Ovary (tissue), 9 donors: Measurements from ENCODE around the gene C19orf67. TPM values are rescaled to one million over a fixed set of nuclear protein-coding genes. Genes with fewer than 3 reads are reported as not detected.

ENCODE experiments used
- DNase-seq, 5 donors: peaks; one replicate each; pipeline ENCODE4 v3.0.0-alpha.2; 2019 to 2020
- H3K27ac ChIP-seq, 2 donors: fragments of 200-600 bp; one replicate each; pipeline versions ENCODE4 v1.5.1 to v1.8.0; 2019 to 2022
- H3K27me3 ChIP-seq: fragments of 200-600 bp; one replicate; pipeline ENCODE4 v1.8.0; 2022
- H3K36me3 ChIP-seq: fragments of 200-600 bp; sonication (generic); one replicate; pipeline ENCODE4 v1.5.1; 2019
- H3K4me1 ChIP-seq: one replicate; pipeline ENCODE4 v1.8.1; 2013; ENCODE audit warnings: mild to moderate bottlenecking, moderate library complexity; ENCODE audit not compliant: insufficient read depth
- H3K4me3 ChIP-seq: fragments of 200-600 bp; sonication (generic); one replicate; pipeline ENCODE4 v1.5.1; 2017
- H3K9me3 ChIP-seq, 2 donors: fragments of 200-600 bp in 1 of 2; sonication (generic) in 1 of 2; one replicate each; pipeline versions ENCODE4 v1.5.1 to v1.8.1; 2013 to 2019; ENCODE audit warnings: mild to moderate bottlenecking in 1 of 2, moderate library complexity in 1 of 2
- EP300 ChIP-seq: sonication (generic); formaldehyde crosslinking; IDR thresholded peaks from one replicate; pipeline ENCODE4 v1.6.1; 2017; ENCODE audit warnings: antibody characterized with exemption
- POLR2A ChIP-seq: fragments of 450-650 bp; IDR thresholded peaks from one replicate; pipeline ENCODE4 v1.6.1; 2017; ENCODE audit warnings: antibody characterized with exemption, mild to moderate bottlenecking, moderate library complexity
- WGBS, 3 donors: extraction: QIAGEN DNeasy Blood & Tissue Kit in 1 of 3; methylation state at CpG; one replicate each; pipeline versions ENCODE4 v1.1.5 to v1.1.7; 2013 to 2017; 5-methylcytosine and 5-hydroxymethylcytosine counted together
- intact Hi-C, 4 donors: fragments of 100-400 bp; cut with DNase I; formaldehyde crosslinking; loops; one replicate each; pipeline versions ENCODE4 v1.11.0 to v1.15.1; 2022 to 2023
- polyA plus RNA-seq, 2 donors: library from polyadenylated mRNA; stranded (reverse); fragments of 200-250 nt in 1 of 2; fragments of 350-450 nt in 1 of 2; fragmentation: Illumina TruSeq in 1 of 2; extraction: RNeasy Lipid Tissue Mini Kit (QIAGEN cat#74804) in 1 of 2; gene quantifications; one replicate each; pipeline ENCODE4 v1.2.3, GENCODE V29; 2013 to 2014
- total RNA-seq, 7 donors: library from RNA; depleted of rRNA in 2 of 7; stranded (reverse); fragments of >200 nt in 2 of 7; fragmentation: NEBNext Ultra II Directional in 3 of 7; extraction: Animal tissue kit (Norgen Biotek cat#: 25700) in 3 of 7; gene quantifications; one replicate each; pipeline versions ENCODE4 v1.1.0 to v1.2.4, GENCODE V29; 2016 to 2023
- TF ChIP-seq, protein P1 (sequence below), 3 donors: fragments of 450-650 bp in 2 of 3; fragments of 200-600 bp in 1 of 3; IDR thresholded peaks; one replicate each; pipeline versions ENCODE4 v1.5.1 to v1.8.0; 2016 to 2022; ENCODE audit warnings: antibody characterized with exemption in 3 of 3, mild to moderate bottlenecking in 1 of 3
- donor health status: DM: no; HTN: no; CAD: no; lungs with moderate emphysema.
- donor health status: DM: no; HTN: no; CAD: no.
- donor health status: Bipolar disorder and iron deficiency.
- donor health status: DM: yes; HTN: yes; CAD: no.
- donor health status: DM: no; HTN: no; CAD: no.
- donor health status: DM: yes; HTN: yes; CAD: no.

C19orf67 gene
- total and polyA plus RNA-seq, 9 donors = 0.08 TPM; not detected in 8

DNA sequence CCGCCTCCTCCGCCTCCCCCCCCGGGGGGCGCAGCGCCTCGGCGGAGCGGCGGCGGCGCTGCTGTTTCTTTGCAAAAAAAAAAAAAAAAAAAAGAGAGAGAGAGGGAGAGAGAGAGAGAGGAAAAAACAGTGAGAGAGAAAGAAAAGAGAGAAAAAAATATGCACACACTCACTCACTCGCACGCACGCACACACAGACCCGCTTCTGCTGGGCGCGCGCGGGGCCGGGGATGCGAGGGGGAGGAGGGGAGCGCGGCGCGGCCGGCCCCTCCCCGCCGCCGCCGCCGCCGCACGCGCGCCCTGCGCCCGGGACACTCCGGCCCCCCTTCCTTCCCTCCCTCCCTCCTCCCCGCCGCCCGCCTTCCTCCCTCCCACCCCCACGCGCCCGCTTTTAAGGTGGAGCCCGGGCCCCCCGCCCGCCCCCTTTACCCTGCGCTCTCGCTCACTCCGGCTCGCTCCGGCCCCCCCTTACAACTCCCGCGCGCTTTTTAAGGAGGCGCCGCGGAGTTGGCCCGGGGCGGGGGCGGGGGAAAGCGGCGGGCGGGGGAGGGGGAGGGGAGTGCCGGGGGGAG is 5.0 kb upstream of the C19orf67 start, which contains the start of gene SAMD1:
TSS of gene SAMD1 (minus strand) at position 243 of the 572 bp plus-strand sequence.
- peak within 1 kb of the TSS; percentile 91 to 94 for H3K27ac ChIP-seq
- peaks cover 5% of the 10 kb centered on the region for H3K4me1 ChIP-seq
- no peaks in the 10 kb centered on the region for H3K9me3 ChIP-seq
- peak; percentile 90 to 96 (median 94) for DNase-seq
- H3K4me3 ChIP-seq = peak within 1 kb of the TSS; percentile 85
- TF ChIP-seq EP300 (no peak), POLR2A (no peak)
- TF ChIP-seq, protein P1, sequence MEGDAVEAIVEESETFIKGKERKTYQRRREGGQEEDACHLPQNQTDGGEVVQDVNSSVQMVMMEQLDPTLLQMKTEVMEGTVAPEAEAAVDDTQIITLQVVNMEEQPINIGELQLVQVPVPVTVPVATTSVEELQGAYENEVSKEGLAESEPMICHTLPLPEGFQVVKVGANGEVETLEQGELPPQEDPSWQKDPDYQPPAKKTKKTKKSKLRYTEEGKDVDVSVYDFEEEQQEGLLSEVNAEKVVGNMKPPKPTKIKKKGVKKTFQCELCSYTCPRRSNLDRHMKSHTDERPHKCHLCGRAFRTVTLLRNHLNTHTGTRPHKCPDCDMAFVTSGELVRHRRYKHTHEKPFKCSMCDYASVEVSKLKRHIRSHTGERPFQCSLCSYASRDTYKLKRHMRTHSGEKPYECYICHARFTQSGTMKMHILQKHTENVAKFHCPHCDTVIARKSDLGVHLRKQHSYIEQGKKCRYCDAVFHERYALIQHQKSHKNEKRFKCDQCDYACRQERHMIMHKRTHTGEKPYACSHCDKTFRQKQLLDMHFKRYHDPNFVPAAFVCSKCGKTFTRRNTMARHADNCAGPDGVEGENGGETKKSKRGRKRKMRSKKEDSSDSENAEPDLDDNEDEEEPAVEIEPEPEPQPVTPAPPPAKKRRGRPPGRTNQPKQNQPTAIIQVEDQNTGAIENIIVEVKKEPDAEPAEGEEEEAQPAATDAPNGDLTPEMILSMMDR (IDR thresholded peaks at IDR 0.05) = no peak
- 0 to 1% (median 0%) methylated on average over 32 to 54 of the region's 65 CpGs for WGBS, 3 donors
- H3K36me3 ChIP-seq = no peaks in the 10 kb centered on the region
- intact Hi-C loops = no loop called here
- H3K27me3 ChIP-seq = no peaks in the 10 kb centered on the region

DNA sequence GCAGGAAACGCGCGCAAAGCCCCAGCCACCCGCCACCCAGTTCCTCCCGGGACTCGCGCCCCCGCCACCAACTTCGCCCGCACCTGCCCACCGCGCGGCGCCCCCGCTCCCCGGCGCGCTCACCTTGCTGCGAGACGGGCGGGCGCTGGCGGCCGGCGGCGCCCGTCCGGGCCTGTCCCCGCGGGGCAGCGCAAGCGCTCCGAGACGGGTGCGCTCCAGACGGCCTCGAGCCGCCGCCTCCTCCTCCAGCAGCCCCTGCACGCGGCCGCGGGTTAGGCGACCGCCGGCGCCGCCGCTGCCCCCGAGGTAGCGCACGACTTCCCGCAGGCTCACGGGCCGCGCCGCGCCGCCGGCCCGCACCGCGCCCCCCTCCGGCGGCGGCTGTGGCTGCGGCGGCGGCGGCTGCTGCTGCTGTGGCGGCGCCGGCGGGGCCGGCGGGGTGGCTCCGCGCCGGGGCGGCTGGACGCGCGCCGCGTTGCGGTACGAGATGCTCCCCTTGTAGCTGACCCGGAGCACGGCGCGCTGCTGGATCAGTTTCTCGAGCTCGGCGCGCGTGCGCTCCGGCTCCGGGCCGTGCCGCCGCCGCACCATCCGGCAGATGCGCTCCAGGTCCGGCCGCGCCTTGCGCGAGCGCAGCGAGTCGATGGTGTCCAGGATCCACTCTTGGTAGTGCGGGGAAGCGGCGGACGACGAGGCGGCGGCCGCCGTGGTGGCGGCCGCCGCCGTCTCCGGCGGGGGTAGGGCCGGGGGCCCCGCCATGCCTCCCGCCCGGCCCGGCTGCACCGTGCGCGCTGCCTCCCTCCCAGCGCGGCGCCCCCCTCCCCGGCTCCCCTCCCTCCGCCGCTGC is 4.3 kb upstream of the C19orf67 start:
- no peak for TF ChIP-seq EP300
- TF ChIP-seq, protein P1 (IDR thresholded peaks at IDR 0.05) = no peak
- no peak for TF ChIP-seq POLR2A
- H3K36me3 ChIP-seq = no peaks in the 10 kb centered on the region
- no peaks in the 10 kb centered on the region for H3K27me3 ChIP-seq
- H3K9me3 ChIP-seq = no peaks in the 10 kb centered on the region
- peaks cover 5% of the 10 kb centered on the region for H3K4me1 ChIP-seq
- peak overlapping the region; percentile 85 for H3K4me3 ChIP-seq
- DNase-seq = peak; percentile 53 to 78 (median 70)
- peak overlapping the region; percentile 91 to 94 for H3K27ac ChIP-seq
- intact Hi-C loops = loop anchor here in 2 of 4 donors (10.0 kb wide), 2 partner anchors 45 to 325 kb away; partner anchors contain the start of genes ASF1B (in 1 of the 2) and MRI1 (in 1 of the 2)
- 1 to 2% (median 1%) methylated on average over 31 to 140 of the region's 142 CpGs for WGBS, 3 donors

DNA sequence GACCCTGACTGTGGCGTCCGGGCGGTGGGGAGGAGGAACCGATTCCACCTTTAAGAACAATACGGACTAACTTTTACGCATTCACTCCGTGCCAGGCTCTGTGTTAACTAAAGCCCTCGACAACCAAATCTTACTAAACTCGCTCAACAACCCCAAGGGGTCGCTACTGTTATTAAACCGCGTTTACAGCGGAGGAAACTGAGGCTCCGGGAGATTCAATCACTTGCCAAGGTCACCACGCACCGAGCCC is 3.8 kb upstream of the C19orf67 start:
- 14 to 19% (median 17%) methylated on average over 16 of the region's 16 CpGs for WGBS, 3 donors
- peaks cover 5% of the 10 kb centered on the region for H3K4me1 ChIP-seq
- peak overlapping the region; percentile 20 to 56 for H3K27ac ChIP-seq
- TF ChIP-seq EP300 = no peak
- TF ChIP-seq POLR2A = no peak
- TF ChIP-seq, protein P1 (IDR thresholded peaks at IDR 0.05) = no peak
- H3K36me3 ChIP-seq = no peaks in the 10 kb centered on the region
- H3K27me3 ChIP-seq = no peaks in the 10 kb centered on the region
- no peak for DNase-seq
- H3K4me3 ChIP-seq = peak overlapping the region; percentile 85
- H3K9me3 ChIP-seq = no peaks in the 10 kb centered on the region
- intact Hi-C loops = loop anchor here in 2 of 4 donors (10.0 kb wide), 2 partner anchors 45 to 325 kb away; partner anchors contain the start of genes ASF1B (in 1 of the 2) and MRI1 (in 1 of the 2)

DNA sequence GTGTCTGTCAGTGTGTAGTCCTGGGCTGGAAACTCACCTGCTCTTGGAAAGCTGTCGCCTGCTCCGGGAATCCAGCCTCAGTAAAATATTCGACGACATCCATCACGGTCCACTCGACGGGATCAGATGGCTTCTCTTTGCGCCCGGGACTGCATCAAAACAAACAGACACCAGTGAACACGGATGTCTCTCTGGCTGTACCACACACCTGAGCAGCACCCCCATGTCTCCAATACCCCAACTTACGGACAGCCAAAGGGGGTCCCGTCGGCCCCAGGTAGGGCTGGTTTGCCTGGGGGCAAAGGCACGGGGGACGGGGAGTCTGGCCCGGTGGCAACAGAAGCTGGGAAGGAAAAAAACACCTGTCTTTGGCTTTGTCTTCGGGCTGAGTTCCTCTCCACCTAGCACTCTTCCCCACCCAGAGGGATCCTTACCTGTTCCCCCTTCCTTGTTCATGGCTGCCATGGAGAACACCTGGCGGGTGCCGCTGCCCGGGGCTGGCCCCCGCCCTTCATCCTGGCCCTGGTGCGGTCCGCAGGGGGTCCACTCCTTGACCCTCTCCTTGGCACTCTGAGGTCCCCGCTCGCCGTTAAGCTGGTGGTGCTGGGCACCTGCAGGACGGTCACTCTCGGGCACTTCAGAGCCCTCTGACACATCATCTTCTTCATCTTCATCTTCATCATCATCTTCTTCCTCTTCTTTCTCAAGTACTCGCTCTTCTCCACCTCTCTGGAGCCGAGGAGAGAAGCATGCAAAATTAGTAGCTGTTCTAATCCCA is 3.2 kb upstream of the C19orf67 start:
- Histone ChIP-seq H3K27ac (peak overlapping the region; percentile 20 to 56), H3K36me3 (no peaks in the 10 kb centered on the region), H3K4me1 (peaks cover 5% of the 10 kb centered on the region), H3K9me3 (no peaks in the 10 kb centered on the region), H3K27me3 (no peaks in the 10 kb centered on the region), H3K4me3 (no peak overlapping the region)
- peak in 1 of 5 donors; percentile 58 for DNase-seq
- intact Hi-C loops = loop anchor here in 2 of 4 donors (10.0 kb wide), 2 partner anchors 46 to 324 kb away; partner anchors contain the start of genes ASF1B (in 1 of the 2) and MRI1 (in 1 of the 2)
- no peak for TF ChIP-seq EP300
- TF ChIP-seq, protein P1 (IDR thresholded peaks at IDR 0.05) = no peak
- TF ChIP-seq POLR2A = no peak
- 83 to 89% (median 85%) methylated on average over 26 to 30 of the region's 30 CpGs for WGBS, 3 donors
